SK-N-SH treated with all-trans-retinoic acid at 6 μM for 48 hours (cell line): ENCODE data around the gene PFKM.

Source experiments
- ARNTL ChIP-seq: fragments of 450-650 bp; formaldehyde crosslinking; IDR thresholded peaks from 2 replicates; pipeline ENCODE4 v1.5.0; 2020; ENCODE audit warnings: low read depth, mild to moderate bottlenecking, moderate library complexity, borderline replicate concordance
- CSDC2 ChIP-seq: fragments of 250-450 bp; sonication (Bioruptor Pico); IDR thresholded peaks from 2 replicates; pipeline ENCODE4 v1.5.0; 2020; ENCODE audit warnings: mild to moderate bottlenecking, moderate library complexity
- PATZ1 ChIP-seq: fragments of 250-450 bp; sonication (Bioruptor Pico); IDR thresholded peaks from 2 replicates; pipeline ENCODE4 v1.8.0; 2020; ENCODE audit warnings: mild to moderate bottlenecking, moderate library complexity, borderline replicate concordance
- RARB ChIP-seq: fragments of 250-450 bp; sonication (Bioruptor Pico); IDR thresholded peaks from 2 replicates; pipeline ENCODE4 v1.8.0; 2021; ENCODE audit warnings: mild to moderate bottlenecking, moderate library complexity
- TOX ChIP-seq: fragments of 250-450 bp; sonication (Bioruptor Pico); IDR thresholded peaks from 2 replicates; pipeline ENCODE4 v1.8.0; 2021; ENCODE audit warnings: mild to moderate bottlenecking, moderate library complexity, borderline replicate concordance
- ZC3H10 ChIP-seq: fragments of 250-450 bp; sonication (Bioruptor Pico); IDR thresholded peaks from 2 replicates; pipeline ENCODE4 v1.5.1; 2021; ENCODE audit warnings: mild to moderate bottlenecking, moderate library complexity
- ZNF565 ChIP-seq: fragments of 450-650 bp; formaldehyde crosslinking; conservative IDR thresholded peaks from 2 replicates; pipeline ENCODE4 v1.5.0; 2020; ENCODE audit warnings: low read depth, mild to moderate bottlenecking, moderate library complexity

GRCh38 chr12:48142818-48143674, 23.9 kb downstream of the PFKM start:
- no peak for TF ChIP-seq CSDC2 (CRISPR knock-in tag)
- no peak for TF ChIP-seq ZC3H10 (CRISPR knock-in tag)
- no peak for TF ChIP-seq TOX (CRISPR knock-in tag)
- TF ChIP-seq PATZ1 (CRISPR knock-in tag), result no peak
- TF ChIP-seq ZNF565 (CRISPR knock-in tag), result no peak
- no peak for TF ChIP-seq ARNTL
- no peak for TF ChIP-seq RARB (CRISPR knock-in tag)
